NCI-H2029 treated with DMSO at 0.1 percent for 48 hours (cell line): ENCODE results near the gene GAD1.

ENCODE experiments used
- DNase-seq: peaks from one replicate; lab custom pipeline; 2025; lab: John Stamatoyannopoulos, UW

GAD1 gene

GRCh38 chr2:170895023-170895757 lies 78.5 kb downstream of the GAD1 start:
- no peak for DNase-seq

GRCh38 chr2:170896622-170897021 lies 79.9 kb downstream of the GAD1 start:
- no peak for DNase-seq

GRCh38 chr2:170897108-170897507 lies 80.4 kb downstream of the GAD1 start:
- no peak for DNase-seq

- DNase-seq: no peak
These were observed 89.2 kb downstream of the GAD1 start for GRCh38 chr2:170905864-170906263.
